SK-N-SH (cell line): ENCODE measurements around the gene PIK3R1.

Source experiments
- EP300 ChIP-seq, 2 experiments: IDR thresholded peaks; 2 replicates each; pipeline versions ENCODE4 v1.4.0 to v1.6.1; 2012; ENCODE audit warnings: borderline replicate concordance in 1 of 2, low read depth in 1 of 2, low read length in 1 of 2
- EZH2phosphoT487 ChIP-seq: fragments of 200-600 bp; sonication (generic); IDR thresholded peaks from 2 replicates; pipeline ENCODE4 v1.6.1; 2017; ENCODE audit warnings: low read depth, mixed run types, mild to moderate bottlenecking, antibody characterized with exemption, moderate library complexity, borderline replicate concordance
- FOXJ3 ChIP-seq: sonication (generic); formaldehyde crosslinking; IDR thresholded peaks from 2 replicates; pipeline ENCODE4 v1.5.1; 2020; ENCODE audit warnings: mild to moderate bottlenecking, missing genetic modification reagents
- MXI1 ChIP-seq: IDR thresholded peaks from 2 replicates; pipeline ENCODE4 v1.6.1; 2012; ENCODE audit warnings: mild to moderate bottlenecking, low read depth, low read length, improper control_type of control experiment
- POLR2AphosphoS5 ChIP-seq: IDR thresholded peaks from 2 replicates; pipeline ENCODE4 v1.6.1; 2012; ENCODE audit warnings: low read depth, low read length
- RAD21 ChIP-seq: IDR thresholded peaks from 2 replicates; pipeline ENCODE4 v1.6.1; 2012; ENCODE audit warnings: mild to moderate bottlenecking, low read length
- RCOR1 ChIP-seq: fragments of 150-350 bp; IDR thresholded peaks from 2 replicates; pipeline ENCODE4 v1.6.1; 2017; ENCODE audit warnings: antibody characterized with exemption, low read length
- RFX5 ChIP-seq: IDR thresholded peaks from 2 replicates; pipeline ENCODE4 v1.6.1; 2012; ENCODE audit warnings: mild to moderate bottlenecking, improper control_type of control experiment, low read length
- SIN3A ChIP-seq: IDR thresholded peaks from 2 replicates; pipeline ENCODE4 v1.6.1; 2012; ENCODE audit warnings: low read depth, mild to moderate bottlenecking, low read length, moderate library complexity, borderline replicate concordance
- TEAD4 ChIP-seq: IDR thresholded peaks from 2 replicates; pipeline ENCODE4 v1.4.0; 2012; ENCODE audit warnings: mild to moderate bottlenecking, borderline replicate concordance; ENCODE audit not compliant: insufficient read depth
- USF2 ChIP-seq: fragments of 150-350 bp; IDR thresholded peaks from 2 replicates; pipeline ENCODE4 v1.6.1; 2017; ENCODE audit warnings: antibody characterized with exemption, low read length, low read depth, borderline replicate concordance
- TF ChIP-seq, protein P1 (sequence below): fragments of 200-600 bp; sonication (generic); IDR thresholded peaks from 2 replicates; pipeline ENCODE4 v1.6.1; 2017; ENCODE audit warnings: antibody characterized with exemption, mild to moderate bottlenecking, moderate library complexity
- TF ChIP-seq, protein P2 (sequence below): IDR thresholded peaks from 2 replicates; pipeline ENCODE4 v1.4.0; 2012; ENCODE audit warnings: low read depth

DNA sequence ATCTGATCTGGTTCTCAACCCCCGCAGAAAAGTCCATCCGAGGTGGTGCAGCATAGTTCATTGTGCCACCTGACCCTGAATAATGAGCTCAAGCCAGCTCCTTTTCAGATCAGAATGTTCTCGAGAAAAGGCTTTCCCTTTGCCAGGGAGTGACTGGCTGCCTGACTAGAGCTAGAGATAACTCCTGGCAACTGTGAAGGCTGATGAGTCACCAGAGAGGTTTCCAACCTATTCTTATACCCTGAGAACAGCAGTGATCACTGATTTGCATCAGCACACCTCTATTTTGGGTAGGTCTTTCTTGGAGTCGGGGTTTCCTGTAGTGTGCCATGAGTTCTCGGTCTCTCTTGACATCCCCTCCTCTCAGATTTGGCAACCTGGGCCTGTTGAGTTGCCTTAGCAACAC, 127.9 kb downstream of the PIK3R1 start:
- TF ChIP-seq POLR2AphosphoS5, result no peak
- TF ChIP-seq, protein P1, sequence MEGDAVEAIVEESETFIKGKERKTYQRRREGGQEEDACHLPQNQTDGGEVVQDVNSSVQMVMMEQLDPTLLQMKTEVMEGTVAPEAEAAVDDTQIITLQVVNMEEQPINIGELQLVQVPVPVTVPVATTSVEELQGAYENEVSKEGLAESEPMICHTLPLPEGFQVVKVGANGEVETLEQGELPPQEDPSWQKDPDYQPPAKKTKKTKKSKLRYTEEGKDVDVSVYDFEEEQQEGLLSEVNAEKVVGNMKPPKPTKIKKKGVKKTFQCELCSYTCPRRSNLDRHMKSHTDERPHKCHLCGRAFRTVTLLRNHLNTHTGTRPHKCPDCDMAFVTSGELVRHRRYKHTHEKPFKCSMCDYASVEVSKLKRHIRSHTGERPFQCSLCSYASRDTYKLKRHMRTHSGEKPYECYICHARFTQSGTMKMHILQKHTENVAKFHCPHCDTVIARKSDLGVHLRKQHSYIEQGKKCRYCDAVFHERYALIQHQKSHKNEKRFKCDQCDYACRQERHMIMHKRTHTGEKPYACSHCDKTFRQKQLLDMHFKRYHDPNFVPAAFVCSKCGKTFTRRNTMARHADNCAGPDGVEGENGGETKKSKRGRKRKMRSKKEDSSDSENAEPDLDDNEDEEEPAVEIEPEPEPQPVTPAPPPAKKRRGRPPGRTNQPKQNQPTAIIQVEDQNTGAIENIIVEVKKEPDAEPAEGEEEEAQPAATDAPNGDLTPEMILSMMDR, result no peak
- TF ChIP-seq USF2, result no peak
- TF ChIP-seq RAD21, result no peak
- TF ChIP-seq RCOR1, result no peak
- no peak for TF ChIP-seq TEAD4
- TF ChIP-seq EZH2phosphoT487, result no peak
- TF ChIP-seq RFX5, result no peak
- no peak for TF ChIP-seq FOXJ3
- TF ChIP-seq, protein P2, sequence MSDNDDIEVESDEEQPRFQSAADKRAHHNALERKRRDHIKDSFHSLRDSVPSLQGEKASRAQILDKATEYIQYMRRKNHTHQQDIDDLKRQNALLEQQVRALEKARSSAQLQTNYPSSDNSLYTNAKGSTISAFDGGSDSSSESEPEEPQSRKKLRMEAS, result no peak
- no peak for TF ChIP-seq EP300 (IDR thresholded peaks at IDR 0.05; ENCODE audit: borderline replicate concordance in 1 of 2, low read depth in 1 of 2, low read length in 1 of 2)
- TF ChIP-seq MXI1, result no peak
- TF ChIP-seq SIN3A, result no peak
